NCI-H146 treated with DMSO at 0.1 percent for 48 hours (cell line): ENCODE results near the gene MYG1.
A peak's percentile ranks its signal among the peaks of the same experiment; 100 is the strongest.

ENCODE experiments used
- DNase-seq: peaks from one replicate; lab custom pipeline; 2025; ENCODE audit not compliant: unreplicated experiment; lab: John Stamatoyannopoulos, UW

MYG1 gene

GRCh38 chr12:53299454-53300180 lies at the start of gene MYG1:
TSS of gene MYG1 (plus strand) at chr12:53299695. CDS start at chr12:53299738, 43 bp downstream.
- DNase-seq = peak; percentile 80

DNA sequence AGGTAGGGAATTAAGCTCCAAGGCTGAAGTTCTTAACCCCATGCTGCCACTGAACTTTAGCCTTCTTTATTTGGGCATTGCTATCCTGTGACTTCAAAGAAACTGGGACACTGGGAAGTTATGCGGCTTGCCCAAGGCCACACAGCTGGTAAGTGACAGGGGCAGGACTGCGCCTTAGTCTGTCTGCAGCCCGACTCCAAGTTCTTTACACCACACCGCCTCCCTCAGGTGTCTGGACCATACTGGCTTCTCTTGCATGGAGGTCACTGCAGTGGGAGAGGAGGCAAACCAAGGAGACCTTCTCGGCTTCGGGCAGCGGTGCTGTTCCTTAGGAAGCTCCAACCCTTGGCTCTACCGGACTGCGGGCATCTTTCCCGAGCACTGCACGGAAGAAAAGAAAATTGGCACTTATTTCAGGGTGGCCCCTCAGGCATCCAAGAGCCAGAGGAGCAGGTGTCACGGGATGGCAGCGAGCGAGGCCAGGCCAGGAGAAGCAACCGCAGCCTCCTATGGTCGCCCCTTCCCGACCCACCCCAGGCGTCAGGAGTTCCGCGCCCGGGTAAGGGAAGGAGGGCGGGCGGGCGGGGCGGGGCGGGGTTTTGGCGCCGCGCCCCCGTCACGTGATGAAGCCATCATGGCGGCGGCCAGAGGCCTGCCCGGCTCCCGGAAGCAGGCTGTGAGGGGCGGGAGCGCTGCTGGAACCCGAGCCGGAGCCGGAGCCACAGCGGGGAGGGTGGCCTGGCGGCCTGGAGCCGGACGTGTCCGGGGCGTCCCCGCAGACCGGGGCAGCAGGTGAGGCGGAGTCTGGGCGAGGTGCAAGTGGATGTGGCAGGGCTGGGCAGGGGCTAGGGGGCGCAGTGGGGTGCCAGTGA lies 47.8 kb upstream of the MYG1 start:
- DNase-seq = peak; percentile 65

DNA sequence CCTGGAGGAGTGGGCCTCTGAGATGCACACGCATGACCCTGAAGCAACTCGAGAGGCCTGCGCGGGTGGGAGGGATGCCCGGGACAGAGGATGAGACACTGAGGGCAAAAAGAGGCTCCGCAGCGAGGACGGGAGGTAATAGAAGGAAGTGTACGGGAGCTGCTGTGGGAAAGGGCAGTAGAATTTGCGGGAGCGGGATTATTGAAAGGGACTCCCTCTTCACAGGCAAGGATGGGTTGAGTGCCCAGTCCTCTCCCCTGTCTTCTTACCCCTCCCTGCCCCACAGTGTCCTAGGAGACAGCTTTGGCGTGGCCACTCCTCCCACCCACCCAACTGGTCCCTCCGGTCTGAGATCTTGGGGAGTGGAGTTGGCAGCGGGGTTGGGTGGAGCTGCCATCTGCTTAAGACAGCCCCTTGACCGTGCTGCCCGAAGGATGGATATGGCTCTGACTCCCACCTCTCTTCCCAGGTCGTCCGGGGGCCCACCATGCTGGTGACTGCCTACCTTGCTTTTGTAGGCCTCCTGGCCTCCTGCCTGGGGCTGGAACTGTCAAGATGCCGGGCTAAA lies 47.1 kb upstream of the MYG1 start:
- DNase-seq = no peak

- no peak for DNase-seq
These were observed 46.2 kb upstream of the MYG1 start for GRCh38 chr12:53253298-53253697.

- no peak for DNase-seq
These were observed 44.5 kb upstream of the MYG1 start for GRCh38 chr12:53254816-53255545.

GRCh38 chr12:53255996-53256395 lies 43.5 kb upstream of the MYG1 start:
- DNase-seq = no peak

DNA sequence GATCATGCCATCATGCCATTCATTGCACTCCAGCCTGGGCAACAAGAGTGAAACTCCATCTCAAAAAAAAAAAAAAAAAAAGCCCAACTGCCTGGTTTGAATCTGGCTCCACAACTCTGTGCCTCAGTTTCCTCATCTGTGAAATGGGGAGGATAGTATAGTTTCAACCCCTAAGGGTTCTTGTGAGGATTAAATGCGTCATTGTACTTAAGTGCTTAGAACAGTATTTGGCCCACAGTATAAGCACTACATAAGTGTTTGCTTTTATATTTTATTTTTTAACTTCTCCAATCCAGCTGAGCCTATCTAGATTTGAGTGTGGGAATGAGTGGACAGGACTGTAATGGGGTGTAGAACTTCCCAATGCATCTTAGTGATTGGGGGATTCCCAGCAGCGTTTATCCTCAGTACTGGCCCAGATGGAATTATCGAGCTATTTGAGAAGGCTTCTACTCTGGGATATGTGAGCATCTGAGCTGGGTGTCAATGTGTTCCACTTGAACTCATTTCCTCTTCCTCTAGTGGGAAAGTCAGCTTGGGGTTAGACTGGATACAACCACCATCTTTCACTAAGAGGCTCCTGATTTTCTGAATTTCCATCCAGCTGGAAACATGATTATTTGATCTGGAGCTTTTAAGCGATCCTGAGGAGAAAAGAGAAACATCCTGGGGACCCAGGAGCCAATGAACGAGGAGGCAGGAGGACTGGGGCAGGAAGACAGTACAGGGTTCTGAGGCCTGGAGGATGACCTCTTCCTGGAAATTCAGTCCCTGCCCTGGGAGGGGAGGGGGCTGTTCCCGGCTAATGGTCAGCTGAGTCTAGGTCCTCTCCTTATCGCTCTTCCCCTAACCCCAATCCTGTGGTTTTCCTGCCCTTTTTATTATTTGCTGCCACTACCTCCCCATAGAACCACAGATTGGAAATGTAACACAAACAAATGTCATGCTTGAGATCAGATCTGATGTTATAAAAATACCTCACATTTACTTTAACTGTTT lies 40.7 kb upstream of the MYG1 start:
- DNase-seq = no peak

- DNase-seq = no peak
These were observed 39.6 kb upstream of the MYG1 start for GRCh38 chr12:53259891-53260290.

GRCh38 chr12:53265783-53266182 lies 33.7 kb upstream of the MYG1 start:
- no peak for DNase-seq

- DNase-seq = no peak
These were observed 32.0 kb upstream of the MYG1 start for GRCh38 chr12:53267306-53267998.

GRCh38 chr12:53267999-53268629 lies 31.4 kb upstream of the MYG1 start, which contains the start of gene ESPL1:
TSS of gene ESPL1 (plus strand) at chr12:53268299. CDS start at chr12:53268767, 468 bp downstream.
- DNase-seq = peak; percentile 52

- no peak for DNase-seq
These were observed 30.6 kb upstream of the MYG1 start for GRCh38 chr12:53268630-53269562.

- no peak for DNase-seq
These were observed 25.1 kb upstream of the MYG1 start for GRCh38 chr12:53274445-53274844.

GRCh38 chr12:53276511-53276910 lies 23.0 kb upstream of the MYG1 start:
- no peak for DNase-seq

DNA sequence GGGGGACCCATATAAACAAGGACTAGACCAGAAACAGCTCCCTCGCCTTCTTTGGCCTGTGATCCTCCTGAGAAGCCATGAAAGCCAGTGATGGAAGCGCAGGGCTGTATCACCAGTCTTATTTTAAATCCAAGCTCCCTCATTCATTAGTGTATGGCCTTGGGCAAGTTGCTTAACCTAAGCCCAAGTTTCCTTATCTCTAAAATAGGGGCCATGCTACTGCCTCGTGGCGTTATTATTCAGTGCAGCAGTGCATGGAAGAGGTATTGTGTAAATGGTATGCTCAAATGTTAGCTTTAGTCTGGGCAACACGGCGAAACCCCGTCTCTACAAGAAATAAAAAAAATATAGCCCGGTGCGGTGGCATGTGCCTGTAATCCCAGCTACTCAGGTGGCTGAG lies 21.5 kb upstream of the MYG1 start:
- no peak for DNase-seq

GRCh38 chr12:53279283-53279869 lies 20.1 kb upstream of the MYG1 start:
- no peak for DNase-seq

- DNase-seq = no peak
These were observed 19.5 kb upstream of the MYG1 start for GRCh38 chr12:53279888-53280498.
